Left lung (tissue), 10 donors: ENCODE measurements around the gene PLOD3. TPM values are rescaled to one million over a fixed set of nuclear protein-coding genes. Genes with fewer than 3 reads are reported as not detected.

Experiments used
- ATAC-seq: fragments of 200-7000 bp; cut with Tn5 transposase; one replicate; pipeline ENCODE4 v1.9.1; 2020; ENCODE audit warnings: moderate library complexity
- DNase-seq, 4 donors: peaks; one replicate each; pipeline ENCODE4 v3.0.0-alpha.2; 2013 to 2020
- H3K27ac ChIP-seq, 2 donors: fragments of 200-600 bp; sonication (generic) in 1 of 2; one replicate each; pipeline versions ENCODE4 v1.5.0 to v1.8.0; 2020 to 2021
- H3K27me3 ChIP-seq, 2 donors: fragments of 200-600 bp; sonication (generic) in 1 of 2; one replicate each; pipeline versions ENCODE4 v1.5.0 to v1.8.0; 2020 to 2021
- H3K36me3 ChIP-seq, 2 donors: fragments of 200-600 bp; sonication (generic) in 1 of 2; one replicate each; pipeline versions ENCODE4 v1.5.0 to v1.8.0; 2020 to 2021
- H3K4me1 ChIP-seq, 2 donors: fragments of 200-600 bp; one replicate each; pipeline ENCODE4 v1.8.0; 2021
- H3K4me3 ChIP-seq, 2 donors: fragments of 200-600 bp; sonication (generic) in 1 of 2; one replicate each; pipeline versions ENCODE4 v1.5.0 to v1.8.0; 2020 to 2021; ENCODE audit warnings: mild to moderate bottlenecking in 1 of 2
- H3K9me3 ChIP-seq, 2 donors: fragments of 200-600 bp; sonication (generic) in 1 of 2; one replicate each; pipeline versions ENCODE4 v1.5.0 to v1.8.0; 2020 to 2021
- CTCF ChIP-seq, 2 donors: fragments of 200-600 bp; sonication (generic) in 1 of 2; IDR thresholded peaks; one replicate each; pipeline versions ENCODE4 v1.5.0 to v1.8.0; 2021; ENCODE audit warnings: antibody characterized with exemption in 2 of 2
- intact Hi-C, 2 donors: fragments of 100-400 bp; cut with DNase I; formaldehyde crosslinking; loops; one replicate each; pipeline versions ENCODE4 v1.11.2 to v1.14.2; 2022
- polyA plus RNA-seq, 6 donors: library from polyadenylated mRNA; unstranded; fragments of 120-200 nt; gene quantifications; one replicate each; pipeline ENCODE4 v1.2.1, GENCODE V29; 2013; ENCODE audit not compliant: insufficient read length in 6 of 6
- total RNA-seq, 2 donors: library from RNA; stranded (reverse); fragmentation: NEBNext Ultra II Directional; extraction: Animal tissue kit (Norgen Biotek cat#: 25700); gene quantifications; one replicate each; pipeline ENCODE4 v1.2.1, GENCODE V29; 2021
- donor health status: DM: no; HTN: yes; CAD: no.
- donor health status: DM: no; HTN: no; CAD: no.

PLOD3 gene
- total and polyA plus RNA-seq, 8 donors = 60.9 to 120 (median 66.2) TPM

DNA sequence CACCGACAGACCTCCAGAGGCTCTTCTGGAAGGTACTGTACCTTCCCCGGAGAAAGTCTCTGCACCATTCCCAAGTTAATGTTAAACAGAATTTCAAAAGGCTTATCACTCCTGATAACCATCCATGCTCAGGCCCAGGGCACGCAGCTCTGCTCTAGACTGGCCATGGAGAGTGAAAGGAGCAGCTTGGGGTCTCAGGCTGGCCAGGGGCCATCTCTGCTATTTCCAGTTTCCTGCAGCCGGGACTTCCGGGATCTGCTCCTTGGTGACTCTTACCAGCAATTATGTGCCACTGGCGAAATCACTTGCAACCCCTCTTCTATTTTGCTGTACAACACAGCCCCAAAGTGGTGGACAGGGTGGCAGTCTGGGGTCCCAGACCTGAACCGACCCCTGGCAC is 14.3 kb upstream of the PLOD3 start:
- intact Hi-C loops = no loop called here
- peaks cover 0 to 13% of the 10 kb centered on the region in 2 donors for H3K4me1 ChIP-seq
- no peaks in the 10 kb centered on the region for H3K27me3 ChIP-seq
- ATAC-seq (peak; percentile 2), DNase-seq (no peak)
- TF ChIP-seq CTCF (IDR thresholded peaks at IDR 0.05) = no peak
- peak overlapping the region; percentile 17 to 41 for H3K4me3 ChIP-seq
- peaks cover 0 to 43% of the 10 kb centered on the region in 2 donors for H3K36me3 ChIP-seq
- H3K27ac ChIP-seq = peak overlapping the region; percentile 59 to 67
- H3K9me3 ChIP-seq = no peaks in the 10 kb centered on the region

DNA sequence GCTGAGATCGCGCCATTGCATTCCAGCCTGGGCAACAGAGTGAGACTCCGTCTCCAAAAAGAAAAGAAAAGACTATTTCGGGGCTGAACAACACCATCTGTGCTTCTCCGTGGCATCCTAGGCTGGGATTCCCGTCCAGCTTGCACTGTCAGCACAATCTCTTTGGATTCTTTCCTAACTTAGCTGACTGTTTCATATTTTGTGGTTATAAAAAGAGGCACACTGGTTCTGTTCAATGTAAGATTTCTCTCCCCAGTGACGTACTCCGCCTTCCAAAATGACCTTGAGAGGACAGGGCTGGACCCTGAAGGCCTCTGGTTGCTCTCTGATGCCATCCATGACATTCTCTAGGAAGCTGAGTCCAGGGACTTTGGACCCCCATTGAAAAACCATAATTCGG is 9.3 kb upstream of the PLOD3 start:
- Histone ChIP-seq H3K9me3 (no peaks in the 10 kb centered on the region), H3K27ac (peak overlapping the region in 1 of 2 donors; percentile 19), H3K36me3 (peaks cover 0 to 79% of the 10 kb centered on the region in 2 donors), H3K27me3 (no peaks in the 10 kb centered on the region), H3K4me3 (no peak overlapping the region), H3K4me1 (peaks cover 0 to 9% of the 10 kb centered on the region in 2 donors)
- ATAC-seq (peak; percentile 44), DNase-seq (no peak)
- no peak for TF ChIP-seq CTCF (IDR thresholded peaks at IDR 0.05)
- intact Hi-C loops = no loop called here

DNA sequence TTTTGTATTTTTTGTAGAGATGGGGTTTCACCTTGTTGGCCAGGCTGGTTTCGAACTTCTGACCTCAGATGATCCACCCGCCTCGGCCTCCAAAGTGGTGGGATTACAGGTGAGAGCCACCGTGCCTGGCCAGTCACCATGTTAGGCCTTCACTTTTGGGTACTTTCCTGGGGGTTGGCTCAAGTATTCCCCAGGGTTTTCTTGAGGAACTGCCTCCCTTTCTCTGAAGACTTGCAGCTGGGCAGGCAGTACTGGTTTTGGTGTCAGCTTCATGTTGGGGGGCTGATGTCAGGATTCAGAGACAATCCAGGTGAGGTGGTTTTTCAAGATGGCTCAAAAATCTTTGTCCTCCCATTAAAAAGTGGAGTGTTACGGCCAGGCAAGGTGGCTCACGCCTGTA is 8.3 kb upstream of the PLOD3 start:
- no peak for TF ChIP-seq CTCF (IDR thresholded peaks at IDR 0.05)
- Histone ChIP-seq H3K36me3 (peaks cover 0 to 79% of the 10 kb centered on the region in 2 donors), H3K27me3 (no peaks in the 10 kb centered on the region), H3K27ac (no peak overlapping the region), H3K4me1 (peaks cover 0 to 9% of the 10 kb centered on the region in 2 donors), H3K4me3 (no peak overlapping the region), H3K9me3 (no peaks in the 10 kb centered on the region)
- ATAC-seq (no peak), DNase-seq (no peak)
- intact Hi-C loops = no loop called here

DNA sequence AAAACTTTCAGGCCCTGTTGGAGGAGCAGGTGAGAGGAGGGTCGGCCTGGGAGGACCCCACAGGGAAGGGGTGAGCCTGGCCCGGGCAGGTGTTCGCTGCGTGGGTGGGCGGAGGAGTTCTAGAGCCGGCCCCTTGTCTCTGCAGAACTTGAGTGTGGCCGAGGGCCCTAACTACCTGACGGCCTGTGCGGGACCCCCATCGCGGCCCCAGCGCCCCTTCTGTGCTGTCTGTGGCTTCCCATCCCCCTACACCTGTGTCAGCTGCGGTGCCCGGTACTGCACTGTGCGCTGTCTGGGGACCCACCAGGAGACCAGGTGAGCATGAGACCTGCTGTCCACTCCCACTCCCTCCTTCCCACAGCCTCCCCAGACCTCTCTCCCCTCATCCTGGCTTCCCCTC is 6.1 kb upstream of the PLOD3 start:
- Histone ChIP-seq H3K9me3 (no peaks in the 10 kb centered on the region), H3K27me3 (no peaks in the 10 kb centered on the region), H3K4me3 (no peak overlapping the region), H3K4me1 (peaks cover 12 to 26% of the 10 kb centered on the region in 2 donors), H3K36me3 (peaks cover 0 to 65% of the 10 kb centered on the region in 2 donors), H3K27ac (no peak overlapping the region)
- ATAC-seq (no peak), DNase-seq (peak in 1 of 4 donors; percentile 65)
- TF ChIP-seq CTCF (IDR thresholded peaks at IDR 0.05) = no peak
- intact Hi-C loops = no loop called here

DNA sequence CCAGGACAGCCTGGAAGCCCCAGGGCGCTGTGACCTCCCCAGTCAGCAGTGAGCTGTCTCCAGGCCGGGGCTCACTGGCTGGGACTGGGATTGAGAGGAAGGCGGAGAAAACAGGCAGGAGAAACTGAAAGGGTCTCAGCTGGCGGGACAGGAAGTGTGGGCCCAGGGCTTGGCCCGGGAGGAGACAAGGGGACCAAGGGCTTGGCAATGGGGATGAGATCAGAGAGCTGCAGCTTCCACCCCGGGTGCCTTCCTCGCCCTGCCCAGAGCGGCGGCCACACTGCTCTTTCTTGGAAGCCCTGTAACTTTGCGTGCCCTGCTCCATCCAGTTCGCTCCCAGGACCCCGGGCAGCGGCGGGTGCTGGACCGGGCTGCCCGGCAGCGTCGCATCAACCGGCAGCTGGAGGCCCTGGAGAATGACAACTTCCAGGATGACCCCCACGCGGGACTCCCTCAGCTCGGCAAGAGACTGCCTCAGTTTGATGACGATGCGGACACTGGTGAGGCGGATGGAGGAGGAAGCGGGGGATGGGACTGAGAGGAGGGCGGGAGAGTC is 5.0 kb upstream of the PLOD3 start:
- Histone ChIP-seq H3K36me3 (peaks cover 0 to 54% of the 10 kb centered on the region in 2 donors), H3K9me3 (no peaks in the 10 kb centered on the region), H3K4me3 (no peak overlapping the region), H3K27me3 (no peaks in the 10 kb centered on the region), H3K4me1 (peaks cover 13 to 27% of the 10 kb centered on the region in 2 donors), H3K27ac (no peak overlapping the region)
- no peak for TF ChIP-seq CTCF (IDR thresholded peaks at IDR 0.05)
- intact Hi-C loops = no loop called here
- DNase-seq = no peak
- ATAC-seq = no peak
